Lower leg skin (tissue), 3 donors: ENCODE data around the gene SLCO1B3.

Experiments used
- POLR2A ChIP-seq, 2 donors: fragments of 450-650 bp; IDR thresholded peaks; one replicate each; pipeline ENCODE4 v1.6.1; 2016 to 2017; ENCODE audit warnings: antibody characterized with exemption in 2 of 2, mild to moderate bottlenecking in 1 of 2, moderate library complexity in 1 of 2
- TF ChIP-seq, protein P1 (sequence below), 3 donors: fragments of 450-650 bp; IDR thresholded peaks; one replicate each; pipeline ENCODE4 v1.5.1; 2016; ENCODE audit warnings: antibody characterized with exemption in 3 of 3, mild to moderate bottlenecking in 3 of 3, moderate library complexity in 2 of 3

DNA sequence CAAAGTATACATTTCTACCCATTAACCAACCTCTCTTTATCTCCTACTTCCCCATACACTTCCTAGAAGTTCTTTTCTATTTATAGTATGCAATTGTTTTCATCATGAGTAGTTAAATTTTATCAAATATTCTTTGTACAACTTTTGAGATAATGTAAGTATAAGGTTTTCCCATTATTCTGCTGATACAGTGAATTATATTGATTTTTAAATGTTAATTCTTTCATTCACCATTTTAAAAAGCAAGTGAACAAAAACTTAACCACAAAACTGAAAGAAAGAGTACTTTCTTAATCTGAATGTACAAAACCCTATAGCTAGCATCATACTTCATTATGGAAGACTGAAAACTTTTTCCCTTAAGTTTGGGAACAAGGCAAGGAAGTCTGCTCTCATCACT, 9.5 kb upstream of the SLCO1B3 start:
- TF ChIP-seq POLR2A (IDR thresholded peaks at IDR 0.05), result no peak
- TF ChIP-seq, protein P1, sequence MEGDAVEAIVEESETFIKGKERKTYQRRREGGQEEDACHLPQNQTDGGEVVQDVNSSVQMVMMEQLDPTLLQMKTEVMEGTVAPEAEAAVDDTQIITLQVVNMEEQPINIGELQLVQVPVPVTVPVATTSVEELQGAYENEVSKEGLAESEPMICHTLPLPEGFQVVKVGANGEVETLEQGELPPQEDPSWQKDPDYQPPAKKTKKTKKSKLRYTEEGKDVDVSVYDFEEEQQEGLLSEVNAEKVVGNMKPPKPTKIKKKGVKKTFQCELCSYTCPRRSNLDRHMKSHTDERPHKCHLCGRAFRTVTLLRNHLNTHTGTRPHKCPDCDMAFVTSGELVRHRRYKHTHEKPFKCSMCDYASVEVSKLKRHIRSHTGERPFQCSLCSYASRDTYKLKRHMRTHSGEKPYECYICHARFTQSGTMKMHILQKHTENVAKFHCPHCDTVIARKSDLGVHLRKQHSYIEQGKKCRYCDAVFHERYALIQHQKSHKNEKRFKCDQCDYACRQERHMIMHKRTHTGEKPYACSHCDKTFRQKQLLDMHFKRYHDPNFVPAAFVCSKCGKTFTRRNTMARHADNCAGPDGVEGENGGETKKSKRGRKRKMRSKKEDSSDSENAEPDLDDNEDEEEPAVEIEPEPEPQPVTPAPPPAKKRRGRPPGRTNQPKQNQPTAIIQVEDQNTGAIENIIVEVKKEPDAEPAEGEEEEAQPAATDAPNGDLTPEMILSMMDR (IDR thresholded peaks at IDR 0.05), result no peak
